ENCODE data around the gene LARGE1. TPM values are rescaled to one million over a fixed set of nuclear protein-coding genes. Genes with fewer than 3 reads are reported as not detected.

The LARGE1 gene
- total RNA-seq, 4 donors from 2014 or later, result 78.1 to 156 (median 104) TPM

GRCh38 chr22:33270596-33270995 is 649.7 kb downstream of the LARGE1 start:
- Histone ChIP-seq H3K36me3 (peaks cover 0 to 13% (median 0%) of the 10 kb centered on the region in 3 donors), H3K4me3 (no peak overlapping the region), H3K4me1 (peaks cover 0 to 14% (median 3%) of the 10 kb centered on the region in 4 donors), H3K27ac (peak overlapping the region in 1 of 4 donors; percentile 73), H3K9me3 (no peaks in the 10 kb centered on the region), H3K27me3 (no peaks in the 10 kb centered on the region)
- no peak for TF ChIP-seq POLR2A (IDR thresholded peaks at IDR 0.05)
- TF ChIP-seq, protein P1, sequence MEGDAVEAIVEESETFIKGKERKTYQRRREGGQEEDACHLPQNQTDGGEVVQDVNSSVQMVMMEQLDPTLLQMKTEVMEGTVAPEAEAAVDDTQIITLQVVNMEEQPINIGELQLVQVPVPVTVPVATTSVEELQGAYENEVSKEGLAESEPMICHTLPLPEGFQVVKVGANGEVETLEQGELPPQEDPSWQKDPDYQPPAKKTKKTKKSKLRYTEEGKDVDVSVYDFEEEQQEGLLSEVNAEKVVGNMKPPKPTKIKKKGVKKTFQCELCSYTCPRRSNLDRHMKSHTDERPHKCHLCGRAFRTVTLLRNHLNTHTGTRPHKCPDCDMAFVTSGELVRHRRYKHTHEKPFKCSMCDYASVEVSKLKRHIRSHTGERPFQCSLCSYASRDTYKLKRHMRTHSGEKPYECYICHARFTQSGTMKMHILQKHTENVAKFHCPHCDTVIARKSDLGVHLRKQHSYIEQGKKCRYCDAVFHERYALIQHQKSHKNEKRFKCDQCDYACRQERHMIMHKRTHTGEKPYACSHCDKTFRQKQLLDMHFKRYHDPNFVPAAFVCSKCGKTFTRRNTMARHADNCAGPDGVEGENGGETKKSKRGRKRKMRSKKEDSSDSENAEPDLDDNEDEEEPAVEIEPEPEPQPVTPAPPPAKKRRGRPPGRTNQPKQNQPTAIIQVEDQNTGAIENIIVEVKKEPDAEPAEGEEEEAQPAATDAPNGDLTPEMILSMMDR (IDR thresholded peaks at IDR 0.05), result no peak
- DNase-seq, result no peak

- H3K4me3 ChIP-seq, result no peak overlapping the region
- H3K36me3 ChIP-seq, result no peaks in the 10 kb centered on the region
- H3K27me3 ChIP-seq, result no peaks in the 10 kb centered on the region
- no peak for DNase-seq
- H3K4me1 ChIP-seq, result no peaks in the 10 kb centered on the region
- TF ChIP-seq, protein P1 (IDR thresholded peaks at IDR 0.05), result no peak
- TF ChIP-seq POLR2A (IDR thresholded peaks at IDR 0.05), result no peak
- H3K27ac ChIP-seq, result no peak overlapping the region
- no peaks in the 10 kb centered on the region for H3K9me3 ChIP-seq
These were observed 658.6 kb downstream of the LARGE1 start for GRCh38 chr22:33261699-33262098.

DNA sequence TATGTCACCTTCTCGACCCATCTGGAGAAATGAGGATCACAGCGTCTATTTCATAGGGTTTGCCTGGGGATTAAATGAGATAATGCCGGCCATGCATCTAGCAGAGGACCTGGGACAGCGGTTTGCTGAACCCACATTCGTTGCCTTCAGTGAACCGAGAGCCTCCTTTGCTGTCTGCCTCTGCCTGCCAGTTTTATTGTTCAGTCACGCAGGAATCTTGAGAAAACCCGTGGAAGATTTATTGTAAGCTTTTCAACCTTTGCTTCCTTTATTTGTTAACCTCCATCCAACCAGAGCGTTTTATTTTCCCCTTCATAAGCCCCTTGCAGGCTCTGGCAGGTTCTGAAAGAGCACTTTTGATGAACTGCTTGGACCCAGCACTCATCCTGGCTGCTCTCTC is 659.8 kb downstream of the LARGE1 start:
- Histone ChIP-seq H3K9me3 (no peaks in the 10 kb centered on the region), H3K4me1 (no peaks in the 10 kb centered on the region), H3K36me3 (no peaks in the 10 kb centered on the region), H3K4me3 (no peak overlapping the region), H3K27me3 (no peaks in the 10 kb centered on the region), H3K27ac (no peak overlapping the region)
- TF ChIP-seq, protein P1 (IDR thresholded peaks at IDR 0.05), result no peak
- no peak for TF ChIP-seq POLR2A (IDR thresholded peaks at IDR 0.05)
- DNase-seq, result no peak

DNA sequence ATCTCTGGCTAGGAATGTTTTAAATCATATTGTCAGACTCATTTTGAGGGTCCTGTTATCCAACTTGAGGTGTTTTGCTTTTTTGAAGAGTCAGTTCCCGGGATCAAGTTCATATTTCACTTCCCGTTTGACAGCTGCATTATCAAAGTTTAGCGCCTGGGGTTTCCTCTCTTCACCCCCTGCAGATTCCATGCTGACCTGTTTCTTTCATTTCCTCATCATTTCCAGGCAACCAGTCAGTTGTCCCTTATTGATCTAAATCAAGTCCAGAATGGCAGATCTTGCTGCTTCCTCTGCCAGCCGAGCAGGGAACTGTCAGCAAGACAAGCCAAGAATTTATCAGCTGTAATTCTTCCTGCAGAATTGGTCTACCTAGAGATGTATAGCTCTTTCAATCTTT is 664.5 kb downstream of the LARGE1 start:
- DNase-seq, result no peak
- no peak for TF ChIP-seq POLR2A (IDR thresholded peaks at IDR 0.05)
- Histone ChIP-seq H3K4me3 (no peak overlapping the region), H3K27ac (no peak overlapping the region), H3K36me3 (no peaks in the 10 kb centered on the region), H3K9me3 (no peaks in the 10 kb centered on the region), H3K4me1 (no peaks in the 10 kb centered on the region), H3K27me3 (no peaks in the 10 kb centered on the region)

DNA sequence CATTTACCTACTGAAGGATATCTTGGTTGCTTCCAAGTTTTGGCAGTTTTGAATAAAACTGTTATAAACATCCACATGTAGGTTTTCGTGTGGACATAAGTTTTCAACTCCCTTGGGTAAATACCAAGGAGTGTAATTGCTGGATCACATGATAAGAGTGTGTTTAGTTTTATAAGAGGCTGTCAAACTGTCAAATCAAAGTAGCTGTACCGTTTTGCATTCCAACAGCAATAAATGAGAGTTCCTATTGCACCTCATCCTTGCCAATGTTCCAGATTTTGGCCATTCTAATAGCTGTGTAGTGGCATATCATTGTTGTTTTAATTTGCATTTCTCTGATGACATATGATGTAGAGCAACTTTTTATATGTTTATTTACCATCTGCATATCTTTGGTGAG is 671.3 kb downstream of the LARGE1 start:
- Histone ChIP-seq H3K9me3 (no peaks in the 10 kb centered on the region), H3K4me1 (no peaks in the 10 kb centered on the region), H3K27me3 (no peaks in the 10 kb centered on the region), H3K4me3 (no peak overlapping the region), H3K36me3 (no peaks in the 10 kb centered on the region), H3K27ac (no peak overlapping the region)
- no peak for TF ChIP-seq POLR2A (IDR thresholded peaks at IDR 0.05)
- TF ChIP-seq, protein P1 (IDR thresholded peaks at IDR 0.05), result no peak
- DNase-seq, result no peak

GRCh38 chr22:33247758-33248157 is 672.5 kb downstream of the LARGE1 start:
- Histone ChIP-seq H3K27ac (no peak overlapping the region), H3K27me3 (no peaks in the 10 kb centered on the region), H3K4me3 (no peak overlapping the region), H3K9me3 (no peaks in the 10 kb centered on the region), H3K36me3 (no peaks in the 10 kb centered on the region), H3K4me1 (no peaks in the 10 kb centered on the region)
- no peak for DNase-seq
- TF ChIP-seq POLR2A (IDR thresholded peaks at IDR 0.05), result no peak
- TF ChIP-seq, protein P1 (IDR thresholded peaks at IDR 0.05), result no peak

Data from Peyer's patch (tissue), 4 donors.